ENCODE data around the gene RMDN2. TPM values are rescaled to one million over a fixed set of nuclear protein-coding genes. Genes with fewer than 3 reads are reported as not detected.

RMDN2 gene
- total and polyA plus RNA-seq, 11 donors: 2.7 to 7.2 (median 5.7) TPM

DNA sequence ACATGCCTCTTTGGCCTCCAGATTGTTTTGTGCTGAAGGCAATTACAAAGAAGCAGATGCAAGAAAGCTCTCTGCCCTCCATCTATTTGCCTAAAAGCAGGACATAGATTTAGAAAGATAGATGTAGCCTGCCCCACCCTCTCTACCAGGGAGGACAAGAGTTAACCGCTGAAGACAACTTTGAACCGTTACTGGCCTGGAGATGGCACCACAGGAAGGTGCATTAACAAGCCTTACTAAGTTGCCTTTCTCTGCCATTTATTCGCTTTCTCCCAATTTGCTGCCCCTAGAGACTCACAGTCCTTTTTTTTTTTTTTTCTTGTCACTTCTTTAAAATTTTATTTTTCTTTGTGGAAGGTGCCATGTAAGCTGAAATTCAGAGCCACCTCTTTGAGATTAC lies 28.8 kb upstream of the RMDN2 start:
- ATAC-seq (no peak), DNase-seq (no peak)
- H3K4me3 ChIP-seq: no peak overlapping the region
- TF ChIP-seq, protein P1, sequence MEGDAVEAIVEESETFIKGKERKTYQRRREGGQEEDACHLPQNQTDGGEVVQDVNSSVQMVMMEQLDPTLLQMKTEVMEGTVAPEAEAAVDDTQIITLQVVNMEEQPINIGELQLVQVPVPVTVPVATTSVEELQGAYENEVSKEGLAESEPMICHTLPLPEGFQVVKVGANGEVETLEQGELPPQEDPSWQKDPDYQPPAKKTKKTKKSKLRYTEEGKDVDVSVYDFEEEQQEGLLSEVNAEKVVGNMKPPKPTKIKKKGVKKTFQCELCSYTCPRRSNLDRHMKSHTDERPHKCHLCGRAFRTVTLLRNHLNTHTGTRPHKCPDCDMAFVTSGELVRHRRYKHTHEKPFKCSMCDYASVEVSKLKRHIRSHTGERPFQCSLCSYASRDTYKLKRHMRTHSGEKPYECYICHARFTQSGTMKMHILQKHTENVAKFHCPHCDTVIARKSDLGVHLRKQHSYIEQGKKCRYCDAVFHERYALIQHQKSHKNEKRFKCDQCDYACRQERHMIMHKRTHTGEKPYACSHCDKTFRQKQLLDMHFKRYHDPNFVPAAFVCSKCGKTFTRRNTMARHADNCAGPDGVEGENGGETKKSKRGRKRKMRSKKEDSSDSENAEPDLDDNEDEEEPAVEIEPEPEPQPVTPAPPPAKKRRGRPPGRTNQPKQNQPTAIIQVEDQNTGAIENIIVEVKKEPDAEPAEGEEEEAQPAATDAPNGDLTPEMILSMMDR (IDR thresholded peaks at IDR 0.05): no peak
- TF ChIP-seq POLR2A (IDR thresholded peaks at IDR 0.05): no peak
- no peaks in the 10 kb centered on the region for H3K36me3 ChIP-seq
- H3K27me3 ChIP-seq: no peaks in the 10 kb centered on the region
- intact Hi-C loops (cut with DNase I): loop anchor here in 5 of 10 donors (10.0 kb wide), 3 partner anchors 218 to 722 kb away; no protein-coding TSS in a partner anchor
- peaks cover 0 to 43% (median 1%) of the 10 kb centered on the region in 12 donors for H3K4me1 ChIP-seq
- H3K9me3 ChIP-seq: no peaks in the 10 kb centered on the region
- 62 to 69% (median 65%) methylated on average over 3 of the region's 3 CpGs for WGBS, 4 donors
- H3K27ac ChIP-seq: no peak overlapping the region

DNA sequence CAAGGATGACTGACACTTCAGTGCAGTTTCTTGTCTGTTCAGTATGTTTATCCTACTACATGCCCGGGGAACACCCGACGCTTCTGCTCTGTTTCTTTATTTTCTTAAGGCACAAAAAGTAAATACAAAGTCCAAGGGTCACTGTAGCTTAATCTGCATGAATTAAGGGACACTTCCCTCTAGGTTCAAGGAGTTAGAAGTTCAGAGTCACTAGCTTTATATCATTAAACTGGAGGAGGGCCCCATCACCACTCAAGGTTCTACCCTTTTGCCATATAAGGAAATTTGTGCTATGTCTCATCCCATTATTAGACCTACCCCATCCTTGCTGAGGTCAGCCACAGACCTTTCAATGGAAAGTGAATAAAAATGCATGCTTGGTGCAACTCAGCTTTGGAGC lies 27.6 kb upstream of the RMDN2 start:
- intact Hi-C loops (cut with DNase I): loop anchor here in 5 of 10 donors (10.0 kb wide), 3 partner anchors 217 to 723 kb away; no protein-coding TSS in a partner anchor
- Histone ChIP-seq H3K9me3 (no peaks in the 10 kb centered on the region), H3K27ac (no peak overlapping the region), H3K4me3 (no peak overlapping the region), H3K4me1 (peaks cover 0 to 32% (median 0%) of the 10 kb centered on the region in 12 donors), H3K36me3 (no peaks in the 10 kb centered on the region), H3K27me3 (no peaks in the 10 kb centered on the region)
- DNase-seq (no peak), ATAC-seq (no peak)
- TF ChIP-seq POLR2A (IDR thresholded peaks at IDR 0.05): no peak
- 56 to 68% (median 60%) methylated on average over 3 of the region's 3 CpGs for WGBS, 4 donors

DNA sequence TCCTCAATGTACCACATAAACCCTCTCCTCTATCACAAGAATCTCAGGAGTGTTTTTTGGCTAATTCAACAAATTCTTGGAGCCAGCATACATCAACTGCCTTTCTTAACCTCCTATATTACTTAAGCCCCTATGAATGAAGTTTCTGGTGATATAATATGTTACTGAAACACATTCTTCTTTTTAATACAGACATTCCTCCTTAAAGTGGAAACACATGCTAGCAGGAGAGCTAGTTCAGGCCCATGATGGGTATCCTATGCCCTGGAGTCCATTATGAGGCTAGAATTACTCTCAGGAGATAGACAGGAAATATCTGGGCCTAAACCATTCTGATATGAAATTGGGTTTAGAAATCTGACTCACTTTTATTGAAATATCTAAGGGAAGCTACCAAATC lies 26.6 kb upstream of the RMDN2 start:
- no peak for DNase-seq
- H3K9me3 ChIP-seq: no peaks in the 10 kb centered on the region
- intact Hi-C loops (cut with DNase I): loop anchor here in 5 of 10 donors (10.0 kb wide), 3 partner anchors 216 to 724 kb away; no protein-coding TSS in a partner anchor
- no peak overlapping the region for H3K27ac ChIP-seq
- H3K27me3 ChIP-seq: no peaks in the 10 kb centered on the region
- H3K4me1 ChIP-seq: peaks cover 0 to 23% (median 0%) of the 10 kb centered on the region in 12 donors
- H3K4me3 ChIP-seq: no peak overlapping the region
- ATAC-seq: no peak
- H3K36me3 ChIP-seq: no peaks in the 10 kb centered on the region
- TF ChIP-seq, protein P1 (IDR thresholded peaks at IDR 0.05): no peak
- no peak for TF ChIP-seq POLR2A (IDR thresholded peaks at IDR 0.05)

DNA sequence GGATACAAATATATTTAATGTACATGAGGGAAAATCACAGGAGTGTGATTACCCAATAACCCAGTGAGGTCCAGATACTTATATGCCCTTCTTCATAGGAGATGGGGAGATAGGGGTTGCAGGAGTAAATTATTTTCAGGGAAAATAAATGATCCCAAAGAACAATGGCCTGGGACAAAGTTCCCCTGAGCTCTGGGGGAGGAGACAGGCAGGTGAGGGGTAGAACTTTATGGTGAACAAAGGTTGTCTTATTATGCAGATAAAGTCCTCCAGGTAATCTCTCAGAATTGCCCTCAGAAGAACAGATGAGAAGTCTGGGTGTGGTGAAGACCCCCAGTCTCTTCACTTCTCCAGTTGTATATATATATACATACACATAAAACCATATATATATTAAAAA lies 22.1 kb upstream of the RMDN2 start:
- H3K36me3 ChIP-seq: no peaks in the 10 kb centered on the region
- H3K27me3 ChIP-seq: no peaks in the 10 kb centered on the region
- TF ChIP-seq, protein P1 (IDR thresholded peaks at IDR 0.05): no peak
- TF ChIP-seq POLR2A (IDR thresholded peaks at IDR 0.05): no peak
- no peak for ATAC-seq
- DNase-seq: no peak
- intact Hi-C loops (cut with DNase I): no loop called here
- H3K27ac ChIP-seq: no peak overlapping the region
- H3K9me3 ChIP-seq: no peaks in the 10 kb centered on the region
- no peaks in the 10 kb centered on the region for H3K4me1 ChIP-seq
- no peak overlapping the region for H3K4me3 ChIP-seq

DNA sequence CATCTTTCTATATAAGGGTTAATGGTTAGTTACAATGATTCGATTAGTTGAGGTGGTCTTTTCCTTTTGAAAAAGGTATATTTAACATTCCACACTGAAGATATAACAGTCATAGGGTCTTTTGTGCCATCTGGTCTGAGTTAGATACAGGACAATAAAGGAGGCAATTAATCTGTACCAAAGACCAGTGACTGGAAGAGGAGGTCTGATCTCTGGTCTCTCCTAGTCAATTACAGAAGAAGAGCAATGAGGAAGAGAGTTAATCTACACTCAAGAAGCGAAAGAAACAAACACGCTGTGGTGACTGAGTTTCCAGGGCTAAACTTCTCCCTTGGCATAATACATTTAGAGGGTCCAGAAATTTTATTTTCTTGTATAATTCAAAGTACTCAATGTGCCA lies 20.7 kb upstream of the RMDN2 start:
- Histone ChIP-seq H3K36me3 (no peaks in the 10 kb centered on the region), H3K27ac (no peak overlapping the region), H3K4me3 (no peak overlapping the region), H3K4me1 (no peaks in the 10 kb centered on the region), H3K9me3 (no peaks in the 10 kb centered on the region), H3K27me3 (no peaks in the 10 kb centered on the region)
- TF ChIP-seq, protein P1 (IDR thresholded peaks at IDR 0.05): no peak
- TF ChIP-seq POLR2A (IDR thresholded peaks at IDR 0.05): no peak
- WGBS, 4 donors: 85 to 92% (median 90%) methylated on average over 3 of the region's 3 CpGs
- intact Hi-C loops (cut with DNase I): no loop called here
- no peak for DNase-seq
- ATAC-seq: no peak
